ENCODE results near the gene LELP1. TPM values are rescaled to one million over a fixed set of nuclear protein-coding genes. Genes with fewer than 3 reads are reported as not detected.

The LELP1 gene
- total and polyA plus RNA-seq, 9 of the 15 experiments (the other 6 are each of a cell fraction or from before 2014, with no cell fraction given), result not detected

- TF ChIP-seq ZNF740 (CRISPR knock-in tag; IDR thresholded peaks at IDR 0.05), result no peak
- TF ChIP-seq ZNF740 (tag; IDR thresholded peaks at IDR 0.05), result no peak
- TF ChIP-seq RFX7 (CRISPR knock-in tag; IDR thresholded peaks at IDR 0.05), result no peak
- TF ChIP-seq POLR2H (tag; IDR thresholded peaks at IDR 0.05; ENCODE audit: low read depth), result no peak
- TF ChIP-seq GTF2A2 (tag; IDR thresholded peaks at IDR 0.05), result no peak
- no peak for TF ChIP-seq HCFC1 (IDR thresholded peaks at IDR 0.05; ENCODE audit: low read depth, low read length)
- TF ChIP-seq RFX5 (IDR thresholded peaks at IDR 0.05; ENCODE audit: low read depth, low read length), result no peak
- no peak for TF ChIP-seq RFX1 (IDR thresholded peaks at IDR 0.05)
- no peak for TF ChIP-seq ZNF347 (CRISPR knock-in tag; IDR thresholded peaks at IDR 0.05; ENCODE audit: low read depth)
- no peak for TF ChIP-seq ZNF311 (CRISPR knock-in tag; IDR thresholded peaks at IDR 0.05)
These were observed 7.0 kb downstream of the LELP1 start (continued) for GRCh38 chr1:153210206-153210605.

GRCh38 chr1:153212201-153212600 is 9.0 kb downstream of the LELP1 start:
- H3K79me2 ChIP-seq (ENCODE audit: control insufficient read depth, insufficient read depth, low read length), result no peaks in the 10 kb centered on the region
- POLR2A ChIA-PET, result no interaction called here
- no peaks in the 10 kb centered on the region for H3K36me3 ChIP-seq (ENCODE audit: control insufficient read depth, insufficient read depth, low read length)
- no peak overlapping the region for H2AFZ ChIP-seq (ENCODE audit: low read depth, low read length)
- H3K9me1 ChIP-seq (ENCODE audit: control insufficient read depth, insufficient read depth, low read length), result no peaks in the 10 kb centered on the region
- DNase-seq (ENCODE audit: extremely low read depth in 1 of 4, low spot score in 3 of 4), result no peak
- in situ Hi-C loops (cut with MboI) (no loop called here), intact Hi-C loops (cut with micrococcal nuclease) (no loop called here)
- H3K4me3 ChIP-seq, result no peak overlapping the region
- no peak overlapping the region for H3K27ac ChIP-seq (ENCODE audit: extremely low read depth, low read depth, low read length)
- no peak for FAIRE-seq
- CTCF ChIA-PET (ENCODE audit: low intra/inter-chr PET ratio), result no interaction called here
- H3K9ac ChIP-seq (ENCODE audit: insufficient read depth in 1 of 2, low read depth in 2 of 2, low read length in 2 of 2), result no peak overlapping the region
- H3K27me3 ChIP-seq (ENCODE audit: control insufficient read depth in 2 of 2, insufficient read depth in 2 of 2, low read length in 2 of 2), result peaks cover 0 to 13% of the 10 kb centered on the region in 2 experiments; a peak in 3 of 5 replicates
- no peak for ATAC-seq
- H3K4me2 ChIP-seq (ENCODE audit: insufficient read depth, low read length), result no peak overlapping the region
- no peaks in the 10 kb centered on the region; the same call in 1 of the 2 replicates for H4K20me1 ChIP-seq (replicated peaks; ENCODE audit: control insufficient read depth, insufficient read depth, low read length)
- H3K9me3 ChIP-seq (replicated peaks; ENCODE audit: control insufficient read depth, insufficient read depth, low read depth, low read length), result no peaks in the 10 kb centered on the region
- no TSS peak for BruUV-seq (replicated peaks)
- no peaks in the 10 kb centered on the region; a peak in 1 of 5 replicates for H3K4me1 ChIP-seq (replicated peaks in 1 of 2; ENCODE audit: control insufficient read depth in 2 of 2, insufficient read depth in 2 of 2, low read length in 2 of 2)
- 0% methylated on average over 5 of the region's 5 CpGs for WGBS (ENCODE audit: insufficient coverage, low coverage, missing lambda C conversion rate)
- TF ChIP-seq ZNF3 (CRISPR knock-in tag; IDR thresholded peaks at IDR 0.05), result no peak
- no peak for TF ChIP-seq GMEB1 (CRISPR knock-in tag; IDR thresholded peaks at IDR 0.05)
- TF ChIP-seq THAP7 (CRISPR knock-in tag; IDR thresholded peaks at IDR 0.05), result no peak
- TF ChIP-seq HMGXB4 (CRISPR knock-in tag; IDR thresholded peaks at IDR 0.05), result no peak
- no peak for TF ChIP-seq TFAP4 (CRISPR knock-in tag; IDR thresholded peaks at IDR 0.05; ENCODE audit: borderline replicate concordance)
- no peak for TF ChIP-seq ZNF316 (IDR thresholded peaks at IDR 0.05)
